HG02623 (cell line): ENCODE data around the gene CCDC186.
"Not testable (repeated sequence)": the region's sequence is repeated elsewhere in the genome, so short reads cannot be mapped to it uniquely, and the experiment has no call there.

ENCODE experiments used
- ATAC-seq: cut with Tn5 transposase; IDR thresholded peaks from one replicate; pipeline ENCODE4 v1.9.1; 2021; ENCODE audit warnings: moderate library complexity; ENCODE audit not compliant: unreplicated experiment

Gene CCDC186

GRCh38 chr10:114174695-114175188 is 739 bp upstream of the CCDC186 start:
- peak; percentile 12 for ATAC-seq

DNA sequence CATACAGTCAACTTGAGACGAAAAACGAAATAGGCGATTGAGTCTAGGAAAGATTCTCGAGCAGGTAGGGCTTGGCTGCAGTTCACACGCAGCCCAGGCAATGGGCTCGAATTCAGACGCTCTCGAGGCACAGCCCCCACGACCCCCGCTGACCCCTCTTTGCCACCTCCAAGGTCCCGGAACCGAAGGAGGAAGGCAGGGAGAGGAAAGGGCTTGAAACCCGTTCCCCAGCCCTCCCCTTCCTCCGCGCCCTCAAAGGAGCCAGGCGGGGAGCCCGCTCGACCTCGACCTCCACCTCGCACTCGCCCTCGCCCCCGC is 441 bp downstream of the CCDC186 start:
- ATAC-seq, result no peak

- no peak for ATAC-seq
Observed at GRCh38 chr10:114172776-114173602, 1.0 kb downstream of the CCDC186 start.

- ATAC-seq, result no peak
Observed at GRCh38 chr10:114172216-114172615, 1.8 kb downstream of the CCDC186 start.

- ATAC-seq, result no peak
Observed at GRCh38 chr10:114168450-114169009, 5.5 kb downstream of the CCDC186 start.

GRCh38 chr10:114167985-114168384 is 6.0 kb downstream of the CCDC186 start:
- ATAC-seq, result no peak

DNA sequence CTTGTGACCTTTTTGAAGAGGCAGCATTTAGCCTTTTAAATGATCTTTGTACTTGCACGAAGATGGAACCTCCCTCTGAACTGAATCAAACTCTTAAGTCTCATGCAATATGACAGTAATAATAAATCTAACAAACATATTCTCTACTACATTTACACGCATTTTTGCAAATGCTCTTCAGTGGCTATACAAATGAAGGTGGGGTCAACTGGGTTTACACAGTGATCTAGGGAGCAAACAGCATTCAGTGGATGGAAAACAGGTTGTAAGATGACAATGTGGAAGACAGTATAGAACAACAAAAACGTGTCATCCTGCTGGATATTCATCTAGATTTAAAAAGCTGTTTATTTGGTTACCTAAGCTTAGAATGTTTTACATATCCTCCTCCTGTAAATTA is 7.5 kb downstream of the CCDC186 start:
- ATAC-seq, result no peak

DNA sequence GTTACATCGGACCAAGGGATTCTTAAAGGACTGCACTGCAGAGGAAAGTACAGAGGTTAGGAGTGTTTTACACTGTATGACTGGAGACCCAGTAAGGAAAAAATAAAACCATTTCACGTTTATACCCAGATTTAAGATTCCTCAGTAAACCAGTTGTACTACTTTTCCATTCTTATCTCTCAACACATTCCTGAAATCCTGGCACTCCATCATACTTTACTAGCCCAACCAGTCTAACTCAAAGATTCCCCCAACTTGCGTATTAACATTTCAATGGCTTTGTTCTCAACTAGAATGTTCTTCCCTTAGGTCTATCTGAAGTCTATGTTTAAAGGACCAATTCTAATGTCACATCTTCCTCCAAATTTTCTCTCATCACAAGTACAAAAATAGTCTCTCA is 8.0 kb downstream of the CCDC186 start:
- no peak for ATAC-seq

- no peak for ATAC-seq
Observed at GRCh38 chr10:114163062-114163461, 10.9 kb downstream of the CCDC186 start.

DNA sequence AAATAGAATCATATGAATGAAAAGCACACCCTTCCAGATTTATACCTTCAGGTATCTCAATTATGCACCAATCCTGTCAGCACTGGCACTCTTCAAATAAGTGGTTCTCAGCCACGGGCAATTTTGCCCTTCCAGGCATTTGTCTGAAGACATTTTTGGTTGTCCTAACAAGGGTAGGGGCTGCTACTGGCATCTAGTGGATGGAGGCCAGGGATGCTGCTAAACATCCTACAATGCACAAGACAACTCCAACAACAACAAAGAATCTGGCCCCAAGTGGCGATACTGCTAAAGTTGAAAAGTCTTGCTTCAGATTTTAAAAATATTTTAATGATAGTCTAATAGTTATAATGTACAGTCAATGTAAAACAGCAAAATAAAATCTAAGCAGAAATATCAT is 16.1 kb downstream of the CCDC186 start:
- no peak for ATAC-seq

- ATAC-seq, result no peak
Observed at GRCh38 chr10:114151892-114152291, 22.1 kb downstream of the CCDC186 start.

DNA sequence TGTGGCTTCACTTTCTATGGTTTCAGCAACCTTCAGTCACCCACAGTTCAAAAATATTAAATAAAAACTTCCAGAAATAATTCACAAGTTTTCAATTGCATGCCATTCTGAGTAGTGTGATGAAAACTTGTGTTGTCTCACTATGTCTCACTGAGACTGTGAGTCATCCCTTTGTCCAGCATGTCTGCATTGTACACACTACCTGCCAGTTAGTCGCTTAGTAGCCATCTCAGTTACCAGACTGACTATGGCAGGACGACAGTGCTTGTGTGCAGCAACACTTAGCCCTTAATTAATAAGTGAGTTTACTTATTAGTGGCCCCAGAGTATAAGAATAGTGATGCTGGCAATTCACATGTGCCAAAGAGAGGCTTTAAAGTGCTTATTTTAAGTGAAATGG is 22.5 kb downstream of the CCDC186 start:
- ATAC-seq, result no peak

DNA sequence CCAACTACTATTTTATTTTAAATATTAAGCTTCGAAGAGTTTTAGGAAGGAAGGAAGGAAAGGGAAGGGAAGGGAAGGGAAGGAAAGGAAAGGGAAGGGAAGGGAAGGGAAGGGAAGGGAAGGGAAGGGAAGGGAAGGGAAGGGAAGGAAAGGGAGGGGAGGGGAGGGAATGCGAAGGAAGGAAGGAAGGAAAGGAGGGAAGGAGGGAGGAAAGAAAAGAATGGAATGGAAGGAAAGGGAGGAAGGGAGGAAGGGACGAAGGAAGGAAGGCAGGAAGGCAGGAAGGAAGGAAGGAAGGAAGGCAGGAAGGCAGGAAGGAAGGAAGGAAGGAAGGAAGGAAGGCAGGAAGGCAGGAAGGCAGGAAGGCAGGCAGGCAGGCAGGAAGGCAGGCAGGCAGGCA is 24.5 kb downstream of the CCDC186 start:
- not testable (repeated sequence) for ATAC-seq

DNA sequence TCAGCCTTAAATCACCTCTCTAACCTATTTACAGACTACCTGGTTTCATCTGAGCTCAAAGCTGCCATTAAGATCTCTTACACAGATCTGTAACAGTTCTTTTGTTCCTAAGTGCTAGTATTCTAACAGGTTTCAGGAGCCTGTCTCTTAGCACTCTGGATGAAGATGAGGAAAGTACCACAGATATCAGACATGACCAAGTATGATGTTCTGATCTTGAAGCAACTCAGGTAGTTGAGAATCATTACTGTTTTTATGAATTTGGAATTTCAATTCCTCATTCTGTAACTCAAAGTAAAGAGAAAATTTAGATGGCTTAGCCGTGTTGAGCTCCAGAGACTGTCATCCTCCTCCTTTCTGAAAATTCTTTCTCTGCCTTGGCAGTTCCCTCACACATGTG is 30.8 kb downstream of the CCDC186 start:
- ATAC-seq, result no peak

GRCh38 chr10:114142018-114142417 is 32.0 kb downstream of the CCDC186 start:
- ATAC-seq, result no peak

- ATAC-seq, result not testable (repeated sequence)
Observed at GRCh38 chr10:114140827-114141226, 33.2 kb downstream of the CCDC186 start.

DNA sequence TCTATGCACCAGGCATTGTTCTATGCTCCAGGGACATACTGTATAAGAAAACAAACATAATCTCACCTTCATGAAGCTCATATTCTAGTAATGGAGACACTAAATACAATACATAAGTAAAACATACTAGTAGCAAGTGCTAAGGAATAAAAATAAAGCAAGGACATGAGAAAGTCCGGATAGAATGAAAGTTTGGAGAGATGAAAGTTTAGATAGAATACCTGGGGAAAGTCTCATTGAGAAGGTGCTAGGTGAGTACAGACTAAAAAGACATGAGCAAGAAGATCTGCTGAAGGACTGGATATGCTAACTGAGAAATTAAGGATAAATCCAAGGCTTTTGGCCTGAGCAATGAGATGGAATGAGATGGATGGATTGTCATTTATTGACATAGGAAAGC is 34.0 kb downstream of the CCDC186 start:
- no peak for ATAC-seq

DNA sequence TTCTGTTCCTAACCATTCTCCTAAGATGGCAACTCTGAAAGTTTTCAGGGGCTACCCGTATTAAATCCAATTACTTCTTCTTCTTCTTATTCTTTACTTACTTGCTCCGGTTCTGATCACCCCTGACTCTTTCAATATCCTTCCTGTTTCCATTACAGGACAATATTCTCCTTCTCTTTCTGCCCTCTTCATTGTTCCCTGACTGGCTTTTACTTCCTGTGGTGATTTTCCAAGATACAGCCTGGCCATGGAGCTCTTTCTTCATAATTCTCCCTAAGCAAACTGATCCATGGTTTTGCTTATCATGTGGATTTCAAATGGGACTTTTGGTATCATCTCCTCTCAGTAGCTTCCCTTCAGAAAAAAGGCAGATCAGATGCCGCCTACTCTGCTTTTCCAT is 35.4 kb downstream of the CCDC186 start:
- no peak for ATAC-seq

- no peak for ATAC-seq
Observed at GRCh38 chr10:114135476-114135875, 38.5 kb downstream of the CCDC186 start.

GRCh38 chr10:114131094-114131493 is 42.9 kb downstream of the CCDC186 start:
- no peak for ATAC-seq

DNA sequence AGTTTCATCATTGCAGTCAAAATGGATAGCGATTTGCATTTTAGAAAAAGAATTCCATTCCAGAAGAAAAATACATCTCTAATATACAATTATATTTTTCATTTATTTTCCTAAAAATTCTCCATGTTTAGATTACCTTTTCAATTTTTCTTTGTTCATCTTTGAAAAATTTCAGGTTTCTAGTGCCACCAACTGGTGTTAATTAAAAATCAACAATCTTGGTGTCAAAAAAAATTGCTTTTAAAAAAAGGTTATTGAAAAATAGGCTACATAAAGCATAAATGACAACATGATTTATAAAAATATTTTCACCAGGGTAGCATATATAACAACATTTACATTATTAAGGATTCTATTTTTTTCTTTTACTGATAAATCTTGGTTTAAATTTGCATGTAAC is 53.0 kb downstream of the CCDC186 start:
- no peak for ATAC-seq

- ATAC-seq, result no peak
Observed at GRCh38 chr10:114118514-114118913, 55.5 kb downstream of the CCDC186 start.

DNA sequence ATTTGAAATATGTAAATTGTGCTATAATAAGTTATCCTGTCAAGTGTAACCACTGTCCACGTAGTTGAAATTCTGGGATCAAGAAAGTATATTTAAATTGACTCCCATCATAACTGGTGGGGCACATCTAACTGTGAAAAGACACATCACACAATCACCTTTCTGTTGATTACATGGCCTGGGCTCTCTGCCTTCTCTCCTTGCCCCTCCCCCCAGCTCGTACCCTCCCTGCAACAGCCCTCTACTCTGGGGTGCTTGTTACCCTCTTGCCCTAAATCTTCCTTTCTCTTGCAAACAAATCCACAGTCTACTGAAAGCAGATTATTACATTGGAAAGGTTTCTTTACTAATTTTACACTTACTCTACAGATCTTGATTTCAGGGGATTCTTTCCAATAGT is 56.3 kb downstream of the CCDC186 start:
- no peak for ATAC-seq
